K562 (cell line): ENCODE results near the gene ACTN1.

Source experiments
- CTCF ChIP-seq, 3 experiments: IDR thresholded peaks in 2 of 3; conservative IDR thresholded peaks in 1 of 3; 2 replicates each; pipeline ENCODE4 v1.5.1; 2011 to 2012; ENCODE audit warnings: low read length in 3 of 3, mild to moderate bottlenecking in 3 of 3, control low read depth in 2 of 3, improper control_type of control experiment in 1 of 3, inconsistent platforms in 1 of 3, low read depth in 1 of 3, mixed read lengths in 1 of 3, moderate library complexity in 1 of 3; ENCODE audit not compliant: insufficient read depth in 2 of 3
- DNMT1 ChIP-seq: fragments of 450-650 bp; IDR thresholded peaks from 2 replicates; pipeline ENCODE4 v1.6.1; 2016; ENCODE audit warnings: antibody characterized with exemption, mild to moderate bottlenecking
- JUN ChIP-seq, 2 experiments: sonication (generic) in 1 of 2; formaldehyde crosslinking in 1 of 2; IDR thresholded peaks; 2 replicates each; pipeline versions ENCODE4 v1.6.1 to v1.8.0; 2012 to 2022; ENCODE audit warnings: borderline replicate concordance in 2 of 2, mild to moderate bottlenecking in 2 of 2, improper control_type of control experiment in 1 of 2, low read depth in 1 of 2, low read length in 1 of 2, missing genetic modification reagents in 1 of 2
- PTBP1 ChIP-seq: fragments of 200-400 bp; formaldehyde crosslinking; IDR thresholded peaks from 2 replicates; pipeline ENCODE4 v1.6.1; 2017; ENCODE audit warnings: low read depth, low read length
- REST ChIP-seq, 2 experiments: fragments of 450-650 bp; formaldehyde crosslinking in 1 of 2; IDR thresholded peaks; 2 replicates each; pipeline versions ENCODE4 v1.4.0 to v1.6.1; 2014 to 2020; ENCODE audit warnings: mild to moderate bottlenecking in 2 of 2, borderline replicate concordance in 1 of 2, low read depth in 1 of 2
- SIN3A ChIP-seq, 2 experiments: fragments of 150-350 bp in 1 of 2; IDR thresholded peaks; 2 replicates each; pipeline ENCODE4 v1.6.1; 2011 to 2016; ENCODE audit warnings: borderline replicate concordance in 2 of 2, low read depth in 2 of 2, low read length in 2 of 2, mild to moderate bottlenecking in 2 of 2, moderate library complexity in 2 of 2; ENCODE audit not compliant: control insufficient read depth in 1 of 2
- SP1 ChIP-seq: sonication (generic); formaldehyde crosslinking; IDR thresholded peaks from 2 replicates; pipeline ENCODE4 v1.8.1; 2022; ENCODE audit warnings: mild to moderate bottlenecking, missing genetic modification reagents
- SREBF2 ChIP-seq: sonication (generic); formaldehyde crosslinking; IDR thresholded peaks from 2 replicates; pipeline ENCODE4 v1.4.0; 2020; ENCODE audit warnings: mild to moderate bottlenecking, missing genetic modification reagents
- TRIM28 ChIP-seq: fragments of 450-650 bp; IDR thresholded peaks from 2 replicates; pipeline ENCODE4 v1.6.1; 2017
- ZNF512 ChIP-seq: IDR thresholded peaks from 2 replicates; pipeline ENCODE4 v1.6.1; 2016; ENCODE audit warnings: missing genetic modification characterization, missing compliant biosample characterization

GRCh38 chr14:68849416-68849815, 129.7 kb downstream of the ACTN1 start:
- no peak for TF ChIP-seq PTBP1
- TF ChIP-seq REST (IDR thresholded peaks at IDR 0.05; ENCODE audit: borderline replicate concordance): no peak
- no peak for TF ChIP-seq REST (CRISPR knock-in tag; IDR thresholded peaks at IDR 0.05; ENCODE audit: low read depth)
- TF ChIP-seq SP1 (CRISPR knock-in tag): no peak
- TF ChIP-seq SIN3A (IDR thresholded peaks at IDR 0.05; ENCODE audit: borderline replicate concordance in 2 of 2, control insufficient read depth in 1 of 2, low read depth in 2 of 2, low read length in 2 of 2): no peak
- TF ChIP-seq ZNF512 (tag): no peak
- TF ChIP-seq SREBF2 (CRISPR knock-in tag): no peak
- TF ChIP-seq CTCF (IDR thresholded peaks at IDR 0.05 in 2 of 3, conservative IDR thresholded peaks at IDR 0.05 in 1 of 3; ENCODE audit: insufficient read depth in 2 of 3, low read depth in 1 of 3, low read length in 3 of 3): no peak
- TF ChIP-seq TRIM28: no peak
- no peak for TF ChIP-seq JUN (IDR thresholded peaks at IDR 0.05; ENCODE audit: borderline replicate concordance, low read depth, low read length)
- TF ChIP-seq JUN (CRISPR knock-in tag; IDR thresholded peaks at IDR 0.05; ENCODE audit: borderline replicate concordance): no peak
- TF ChIP-seq DNMT1: no peak
